ENCODE measurements around the gene COL13A1.

DNA sequence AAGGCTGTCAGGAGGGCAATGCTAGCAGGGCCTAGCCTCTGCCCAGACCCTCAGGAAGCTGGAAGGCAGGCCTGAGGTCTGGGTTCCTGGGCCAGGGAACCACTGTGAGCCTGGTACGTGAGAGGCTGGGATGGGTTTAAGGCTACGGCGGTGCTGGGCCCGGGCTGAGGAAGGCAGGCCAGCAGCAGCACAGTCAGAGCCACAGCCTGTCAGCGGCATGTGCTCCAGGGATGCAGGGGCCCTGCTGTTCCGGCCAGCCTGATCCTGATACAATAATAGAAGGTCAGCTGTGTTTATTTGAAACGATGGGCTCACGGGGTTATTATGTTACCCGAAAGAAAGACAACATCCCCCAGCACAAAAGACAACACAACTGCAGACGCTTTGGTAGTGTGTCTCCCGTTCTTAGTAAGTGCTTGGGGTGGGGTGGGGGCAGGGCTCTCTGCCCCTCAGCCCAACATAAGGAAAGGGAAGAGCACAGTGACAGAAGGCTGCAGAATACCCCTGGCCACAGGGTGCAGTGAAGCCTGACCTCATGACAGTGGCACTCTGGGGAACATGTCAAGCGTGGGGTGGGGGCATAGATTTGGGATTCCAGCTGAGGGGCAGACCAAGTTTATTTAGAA, 95.0 kb downstream of the COL13A1 start:
- TF ChIP-seq, protein P1, sequence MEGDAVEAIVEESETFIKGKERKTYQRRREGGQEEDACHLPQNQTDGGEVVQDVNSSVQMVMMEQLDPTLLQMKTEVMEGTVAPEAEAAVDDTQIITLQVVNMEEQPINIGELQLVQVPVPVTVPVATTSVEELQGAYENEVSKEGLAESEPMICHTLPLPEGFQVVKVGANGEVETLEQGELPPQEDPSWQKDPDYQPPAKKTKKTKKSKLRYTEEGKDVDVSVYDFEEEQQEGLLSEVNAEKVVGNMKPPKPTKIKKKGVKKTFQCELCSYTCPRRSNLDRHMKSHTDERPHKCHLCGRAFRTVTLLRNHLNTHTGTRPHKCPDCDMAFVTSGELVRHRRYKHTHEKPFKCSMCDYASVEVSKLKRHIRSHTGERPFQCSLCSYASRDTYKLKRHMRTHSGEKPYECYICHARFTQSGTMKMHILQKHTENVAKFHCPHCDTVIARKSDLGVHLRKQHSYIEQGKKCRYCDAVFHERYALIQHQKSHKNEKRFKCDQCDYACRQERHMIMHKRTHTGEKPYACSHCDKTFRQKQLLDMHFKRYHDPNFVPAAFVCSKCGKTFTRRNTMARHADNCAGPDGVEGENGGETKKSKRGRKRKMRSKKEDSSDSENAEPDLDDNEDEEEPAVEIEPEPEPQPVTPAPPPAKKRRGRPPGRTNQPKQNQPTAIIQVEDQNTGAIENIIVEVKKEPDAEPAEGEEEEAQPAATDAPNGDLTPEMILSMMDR (IDR thresholded peaks at IDR 0.05 in 2 of 3, conservative IDR thresholded peaks at IDR 0.05 in 1 of 3; ENCODE audit: borderline replicate concordance in 1 of 3, insufficient read depth in 1 of 3, low read depth in 2 of 3, low read length in 2 of 3): no peak
- no peak for TF ChIP-seq CEBPB (IDR thresholded peaks at IDR 0.05; ENCODE audit: low read depth)
- TF ChIP-seq EZH2 (IDR thresholded peaks at IDR 0.05): no peak
- TF ChIP-seq SP1 (IDR thresholded peaks at IDR 0.05; ENCODE audit: low read depth): no peak
- TF ChIP-seq, protein P2, sequence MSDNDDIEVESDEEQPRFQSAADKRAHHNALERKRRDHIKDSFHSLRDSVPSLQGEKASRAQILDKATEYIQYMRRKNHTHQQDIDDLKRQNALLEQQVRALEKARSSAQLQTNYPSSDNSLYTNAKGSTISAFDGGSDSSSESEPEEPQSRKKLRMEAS (IDR thresholded peaks at IDR 0.05): no peak
- TF ChIP-seq POLR2A (IDR thresholded peaks at IDR 0.05; ENCODE audit: borderline replicate concordance, extremely low read depth, insufficient read depth, insufficient read length): no peak
- TF ChIP-seq EZH2phosphoT487 (IDR thresholded peaks at IDR 0.05; ENCODE audit: borderline replicate concordance): no peak
- TF ChIP-seq SIN3A (IDR thresholded peaks at IDR 0.05; ENCODE audit: low read depth): no peak
